SK-N-SH (cell line): ENCODE results near the gene NUP62CL. TPM values are rescaled to one million over a fixed set of nuclear protein-coding genes. Genes with fewer than 3 reads are reported as not detected.
A peak's percentile ranks its signal among the peaks of the same experiment; 100 is the strongest.

Source experiments
- CTCF ChIA-PET: fragments of 300-600, 350-600 bp; formaldehyde crosslinking; extraction: SDS; loops from one replicate; lab custom pipeline; 2021; lab: Yijun Ruan, JAX
- POLR2A ChIA-PET: fragments of 350-600 bp; sonication (Branson Sonifier 250); formaldehyde crosslinking; extraction: SDS; loops from one replicate; lab custom pipeline; 2020; ENCODE audit warnings: antibody characterized with exemption, inconsistent platforms; lab: Yijun Ruan, JAX
- DNase-seq: peaks from one replicate; pipeline ENCODE4 v3.0.0; 2012
- H2AFZ ChIP-seq: fragments of 200-600 bp; sonication (generic); 2 replicates; pipeline ENCODE4 v1.8.1; 2016; ENCODE audit warnings: antibody characterized with exemption, mild to moderate bottlenecking, low read depth
- H3F3A ChIP-seq: fragments of 200-600 bp; sonication (generic); replicated peaks from 2 replicates; pipeline ENCODE3; 2016; ENCODE audit warnings: antibody characterized with exemption, mild to moderate bottlenecking; ENCODE audit not compliant: insufficient read depth
- H3K27ac ChIP-seq, 2 experiments: fragments of 200-500 bp in 1 of 2; fragments of 200-600 bp in 1 of 2; sonication (Bioruptor generic) in 1 of 2; sonication (generic), shearing (Covaris generic) in 1 of 2; 2 replicates each; pipeline versions ENCODE4 v1.5.1 to v1.6.1; 2014 to 2016; ENCODE audit warnings: low read depth in 2 of 2, inconsistent platforms in 1 of 2, low read length in 1 of 2, mild to moderate bottlenecking in 1 of 2, mixed read lengths in 1 of 2
- H3K27me3 ChIP-seq: fragments of 200-600 bp; sonication (generic), shearing (Covaris generic); 2 replicates; pipeline ENCODE4 v1.6.1; 2016; ENCODE audit warnings: mixed run types; ENCODE audit not compliant: insufficient read depth
- H3K36me3 ChIP-seq, 2 experiments: fragments of 200-500 bp in 1 of 2; fragments of 200-600 bp in 1 of 2; sonication (Bioruptor generic) in 1 of 2; sonication (generic) in 1 of 2; replicated peaks in 1 of 2; 2 replicates each; pipeline versions ENCODE3 to v1.5.1; 2014 to 2016; ENCODE audit warnings: low read length in 1 of 2, mild to moderate bottlenecking in 1 of 2; ENCODE audit not compliant: insufficient read depth in 2 of 2, control insufficient read depth in 1 of 2
- H3K4me1 ChIP-seq, 2 experiments: fragments of 200-500 bp in 1 of 2; fragments of 200-600 bp in 1 of 2; sonication (Bioruptor generic) in 1 of 2; sonication (generic), shearing (Covaris generic) in 1 of 2; 2 replicates each; pipeline versions ENCODE4 v1.5.1 to v1.6.1; 2014 to 2016; ENCODE audit warnings: low read depth in 1 of 2, low read length in 1 of 2, mixed run types in 1 of 2; ENCODE audit not compliant: insufficient read depth in 2 of 2, control insufficient read depth in 1 of 2
- H3K4me2 ChIP-seq: fragments of 200-600 bp; sonication (generic), shearing (Covaris generic); 2 replicates; pipeline ENCODE4 v1.6.1; 2017; ENCODE audit warnings: mixed run types
- H3K4me3 ChIP-seq, 2 experiments: fragments of 200-500 bp in 1 of 2; fragments of 200-600 bp in 1 of 2; sonication (Bioruptor generic) in 1 of 2; sonication (generic), shearing (Covaris generic) in 1 of 2; 2 replicates each; pipeline versions ENCODE4 v1.5.1 to v1.8.1; 2014 to 2016; ENCODE audit warnings: low read depth in 2 of 2, inconsistent platforms in 1 of 2, low read length in 1 of 2, mild to moderate bottlenecking in 1 of 2, mixed read lengths in 1 of 2, moderate library complexity in 1 of 2
- H3K79me2 ChIP-seq: fragments of 200-600 bp; sonication (generic); 2 replicates; pipeline ENCODE4 v1.8.1; 2017; ENCODE audit warnings: mild to moderate bottlenecking; ENCODE audit not compliant: insufficient read depth
- H3K9ac ChIP-seq: fragments of 200-600 bp; sonication (generic); 2 replicates; pipeline ENCODE4 v1.6.1; 2017; ENCODE audit warnings: mixed run types
- H3K9me2 ChIP-seq: fragments of 200-600 bp; sonication (generic); 2 replicates; pipeline ENCODE4 v1.6.1; 2017; ENCODE audit warnings: mixed run types
- H3K9me3 ChIP-seq: fragments of 200-600 bp; sonication (generic); 2 replicates; pipeline ENCODE4 v1.6.1; 2017; ENCODE audit warnings: mixed run types, mild to moderate bottlenecking, moderate library complexity
- H4K20me1 ChIP-seq: fragments of 200-600 bp; sonication (generic); 2 replicates; pipeline ENCODE4 v1.6.1; 2017; ENCODE audit warnings: mild to moderate bottlenecking, mixed run types; ENCODE audit not compliant: insufficient read depth
- ELF1 ChIP-seq: IDR thresholded peaks from 2 replicates; pipeline ENCODE4 v1.4.0; 2012
- EP300 ChIP-seq, 2 experiments: IDR thresholded peaks; 2 replicates each; pipeline versions ENCODE4 v1.4.0 to v1.6.1; 2012; ENCODE audit warnings: borderline replicate concordance in 1 of 2, low read depth in 1 of 2, low read length in 1 of 2
- EZH2phosphoT487 ChIP-seq: fragments of 200-600 bp; sonication (generic); IDR thresholded peaks from 2 replicates; pipeline ENCODE4 v1.6.1; 2017; ENCODE audit warnings: low read depth, mixed run types, mild to moderate bottlenecking, antibody characterized with exemption, moderate library complexity, borderline replicate concordance
- FOSL2 ChIP-seq: IDR thresholded peaks from 2 replicates; pipeline ENCODE4 v1.4.0; 2012; ENCODE audit warnings: low read depth, mild to moderate bottlenecking, moderate library complexity, borderline replicate concordance
- GATA2 ChIP-seq: sonication (generic); formaldehyde crosslinking; IDR thresholded peaks from 2 replicates; pipeline ENCODE4 v1.5.0; 2020; ENCODE audit warnings: mild to moderate bottlenecking, missing genetic modification reagents
- JUND ChIP-seq: IDR thresholded peaks from 2 replicates; pipeline ENCODE4 v1.4.0; 2012
- RXRA ChIP-seq: IDR thresholded peaks from 2 replicates; pipeline ENCODE4 v1.4.0; 2012; ENCODE audit warnings: low read depth, mild to moderate bottlenecking, borderline replicate concordance
- SMC3 ChIP-seq: IDR thresholded peaks from 2 replicates; pipeline ENCODE4 v1.6.1; 2012; ENCODE audit warnings: low read depth, low read length, improper control_type of control experiment
- TAF1 ChIP-seq: IDR thresholded peaks from 2 replicates; pipeline ENCODE4 v1.6.1; 2012; ENCODE audit warnings: low read depth, mild to moderate bottlenecking, low read length, moderate library complexity, borderline replicate concordance
- TCF12 ChIP-seq: IDR thresholded peaks from 2 replicates; pipeline ENCODE4 v1.4.0; 2012
- TEAD4 ChIP-seq: IDR thresholded peaks from 2 replicates; pipeline ENCODE4 v1.4.0; 2012; ENCODE audit warnings: mild to moderate bottlenecking, borderline replicate concordance; ENCODE audit not compliant: insufficient read depth
- WGBS: methylation state at CpG from one replicate; pipeline ENCODE4 v1.1.6; 2017; ENCODE audit warnings: low lambda C conversion rate; 5-methylcytosine and 5-hydroxymethylcytosine counted together
- polyA plus RNA-seq, 3 experiments: library from polyadenylated mRNA; depleted of rRNA; stranded (reverse); fragments of >200 nt; gene quantifications; 2 replicates each; pipeline ENCODE4 v1.2.3, GENCODE V29; 2012
- TF ChIP-seq, protein P1 (sequence below): IDR thresholded peaks from 2 replicates; pipeline ENCODE4 v1.4.0; 2012; ENCODE audit warnings: low read depth
- TF ChIP-seq, protein P2 (sequence below): IDR thresholded peaks from 2 replicates; pipeline ENCODE4; 2012

NUP62CL gene
- polyA plus RNA-seq, 1 of the 3 experiments (the other 2 are of a cell fraction), result 3.3 TPM

DNA sequence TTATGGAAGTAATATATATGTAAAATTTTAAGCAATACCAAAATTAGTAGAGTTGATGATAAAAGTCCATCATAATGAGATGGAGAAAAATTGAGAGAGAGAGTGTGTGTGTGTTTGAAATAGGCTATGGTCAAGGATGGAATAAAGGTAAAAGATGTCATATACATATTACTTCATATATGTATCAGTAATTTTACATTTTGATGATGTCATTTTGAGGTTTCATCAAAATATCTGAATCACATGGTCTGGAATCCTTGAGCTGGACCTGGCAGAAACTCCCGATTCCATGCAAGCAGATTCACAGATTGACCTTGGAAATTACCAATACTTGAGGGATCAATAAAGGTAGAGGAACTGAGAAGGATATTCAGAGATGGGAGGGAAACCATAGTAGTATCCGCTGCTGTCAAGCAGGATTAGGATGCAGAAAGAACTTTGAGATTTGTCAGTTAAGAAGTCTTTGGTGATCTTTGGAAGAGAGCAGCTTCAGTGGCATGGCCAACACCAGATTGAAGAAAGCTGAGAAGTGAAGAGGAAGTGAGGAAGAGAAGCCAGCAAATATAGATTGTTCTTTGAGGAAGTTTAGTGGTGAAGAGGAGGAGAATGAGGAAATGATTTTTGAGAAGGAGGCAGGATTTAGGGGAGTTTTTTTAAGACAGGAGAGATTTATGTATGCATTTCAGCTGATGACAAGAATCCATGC, 21.7 kb upstream of the NUP62CL start:
- ChIA-PET POLR2A (no interaction called here), CTCF (no interaction called here)
- no peak overlapping the region for H3K4me2 ChIP-seq
- no peak overlapping the region for H3K27ac ChIP-seq
- H3K4me1 ChIP-seq, result no peaks in the 10 kb centered on the region; a peak in 1 of 4 replicates
- no peaks in the 10 kb centered on the region for H3K79me2 ChIP-seq
- no peak overlapping the region for H2AFZ ChIP-seq
- WGBS, result 57% methylated on average over 2 of the region's 2 CpGs
- TF ChIP-seq RXRA, result no peak
- no peak for TF ChIP-seq ELF1
- TF ChIP-seq SMC3, result no peak
- TF ChIP-seq TAF1, result no peak
- no peak for TF ChIP-seq GATA2 (CRISPR knock-in tag)
- TF ChIP-seq TEAD4, result no peak
- no peaks in the 10 kb centered on the region; the same call in 1 of the 2 replicates for H3K27me3 ChIP-seq
- no peak overlapping the region for H3K4me3 ChIP-seq
- no peaks in the 10 kb centered on the region for H4K20me1 ChIP-seq
- H3K9me3 ChIP-seq, result no peaks in the 10 kb centered on the region
- H3K9ac ChIP-seq, result no peak overlapping the region
- DNase-seq, result no peak
- H3K36me3 ChIP-seq, result no peaks in the 10 kb centered on the region
- peaks cover 2% of the 10 kb centered on the region for H3F3A ChIP-seq
- H3K9me2 ChIP-seq, result no peaks in the 10 kb centered on the region

DNA sequence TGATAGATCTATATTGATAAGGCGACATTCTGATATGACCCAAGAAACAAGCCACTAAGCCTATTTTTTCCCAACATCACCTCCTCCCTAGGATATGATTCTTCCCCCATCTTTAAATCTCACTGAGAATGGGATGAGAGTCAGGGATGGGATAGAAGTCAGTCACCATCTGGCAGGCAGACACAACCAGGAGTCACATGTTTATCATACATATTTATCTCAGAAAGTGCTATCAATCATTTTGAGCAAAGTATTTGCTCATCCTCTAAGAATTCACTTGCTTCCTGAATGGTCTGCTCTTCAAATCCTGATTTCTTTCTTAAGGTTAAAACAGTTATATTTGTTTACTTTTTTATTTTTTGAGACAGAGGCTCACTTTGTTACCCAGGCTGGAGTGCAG, 20.5 kb upstream of the NUP62CL start:
- no peak overlapping the region for H3K4me2 ChIP-seq
- no peak overlapping the region for H3K9ac ChIP-seq
- H3K36me3 ChIP-seq, result no peaks in the 10 kb centered on the region
- H3K9me2 ChIP-seq, result no peaks in the 10 kb centered on the region
- no peaks in the 10 kb centered on the region; a peak in 1 of 4 replicates for H3K4me1 ChIP-seq
- DNase-seq, result peak; percentile 40
- no peaks in the 10 kb centered on the region for H3K79me2 ChIP-seq
- no peaks in the 10 kb centered on the region for H3K9me3 ChIP-seq
- 40% methylated on average over 1 of the region's 1 CpG for WGBS
- peak overlapping the region in 1 of 2 experiments; percentile 15; a peak in 1 of 4 replicates for H3K27ac ChIP-seq
- TF ChIP-seq, protein P1, sequence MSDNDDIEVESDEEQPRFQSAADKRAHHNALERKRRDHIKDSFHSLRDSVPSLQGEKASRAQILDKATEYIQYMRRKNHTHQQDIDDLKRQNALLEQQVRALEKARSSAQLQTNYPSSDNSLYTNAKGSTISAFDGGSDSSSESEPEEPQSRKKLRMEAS, result no peak
- no peak for TF ChIP-seq FOSL2
- 0 out of 2 replicates have a peak, but pooled peaks have one; percentile 28 for TF ChIP-seq TEAD4
- 0 out of 4 replicates have a peak, but pooled peaks of 1 of the 2 experiments have one; percentile 25 for TF ChIP-seq EP300 (IDR thresholded peaks at IDR 0.05; ENCODE audit: borderline replicate concordance in 1 of 2, low read depth in 1 of 2, low read length in 1 of 2)
- peak; percentile 57 for TF ChIP-seq JUND
- TF ChIP-seq TCF12, result peak; percentile 90
- TF ChIP-seq GATA2 (CRISPR knock-in tag), result 0 out of 2 replicates have a peak, but pooled peaks have one; percentile 9
- TF ChIP-seq EZH2phosphoT487, result no peak
- TF ChIP-seq, protein P2, sequence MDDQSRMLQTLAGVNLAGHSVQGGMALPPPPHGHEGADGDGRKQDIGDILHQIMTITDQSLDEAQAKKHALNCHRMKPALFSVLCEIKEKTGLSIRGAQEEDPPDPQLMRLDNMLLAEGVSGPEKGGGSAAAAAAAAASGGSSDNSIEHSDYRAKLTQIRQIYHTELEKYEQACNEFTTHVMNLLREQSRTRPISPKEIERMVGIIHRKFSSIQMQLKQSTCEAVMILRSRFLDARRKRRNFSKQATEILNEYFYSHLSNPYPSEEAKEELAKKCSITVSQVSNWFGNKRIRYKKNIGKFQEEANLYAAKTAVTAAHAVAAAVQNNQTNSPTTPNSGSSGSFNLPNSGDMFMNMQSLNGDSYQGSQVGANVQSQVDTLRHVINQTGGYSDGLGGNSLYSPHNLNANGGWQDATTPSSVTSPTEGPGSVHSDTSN, result peak; percentile 83
- H3K4me3 ChIP-seq, result no peak overlapping the region
- H4K20me1 ChIP-seq, result no peaks in the 10 kb centered on the region
- CTCF ChIA-PET, result no interaction called here
- no peaks in the 10 kb centered on the region; the same call in 1 of the 2 replicates for H3K27me3 ChIP-seq
- no peak overlapping the region for H2AFZ ChIP-seq
- peaks cover 2% of the 10 kb centered on the region for H3F3A ChIP-seq
- POLR2A ChIA-PET, result no interaction called here
